HG03108 (cell line): ENCODE results near the gene CROT.
A peak's percentile ranks its signal among the peaks of the same experiment; 100 is the strongest.

ENCODE experiments used
- ATAC-seq: cut with Tn5 transposase; IDR thresholded peaks from one replicate; pipeline ENCODE4 v1.9.1; 2021; ENCODE audit warnings: moderate library complexity; ENCODE audit not compliant: unreplicated experiment

Gene CROT

GRCh38 chr7:87341441-87341840 is 4.0 kb upstream of the CROT start:
- no peak for ATAC-seq

GRCh38 chr7:87342231-87342630 is 3.2 kb upstream of the CROT start:
- no peak for ATAC-seq

GRCh38 chr7:87344446-87344845 is 1.0 kb upstream of the CROT start:
- no peak for ATAC-seq

GRCh38 chr7:87345962-87346371 is 503 bp downstream of the CROT start:
- peak; percentile 1 for ATAC-seq

DNA sequence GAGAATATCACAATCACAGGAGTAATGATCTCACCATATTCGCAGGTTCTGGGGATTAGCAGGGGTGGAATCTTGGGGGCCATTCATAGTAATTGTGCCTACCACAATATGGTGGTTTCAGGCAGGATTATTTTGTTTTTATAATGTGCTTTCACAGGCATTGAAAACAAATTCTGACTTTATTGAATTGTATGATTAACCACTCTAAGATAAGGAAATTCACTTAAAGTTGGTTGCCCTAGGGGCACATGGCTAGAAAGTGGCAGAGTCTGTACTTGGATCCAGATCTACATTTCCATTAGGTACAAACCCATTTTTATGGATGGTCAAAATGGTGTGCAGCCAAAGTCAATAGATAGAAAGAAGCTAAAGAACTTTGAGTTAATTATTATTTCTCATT is 1.7 kb downstream of the CROT start:
- ATAC-seq = no peak

GRCh38 chr7:87347664-87348063 is 2.2 kb downstream of the CROT start:
- no peak for ATAC-seq

- ATAC-seq = no peak
Measured at GRCh38 chr7:87354749-87355148, 9.3 kb downstream of the CROT start.

- no peak for ATAC-seq
Measured at GRCh38 chr7:87356448-87356847, 11.0 kb downstream of the CROT start.

DNA sequence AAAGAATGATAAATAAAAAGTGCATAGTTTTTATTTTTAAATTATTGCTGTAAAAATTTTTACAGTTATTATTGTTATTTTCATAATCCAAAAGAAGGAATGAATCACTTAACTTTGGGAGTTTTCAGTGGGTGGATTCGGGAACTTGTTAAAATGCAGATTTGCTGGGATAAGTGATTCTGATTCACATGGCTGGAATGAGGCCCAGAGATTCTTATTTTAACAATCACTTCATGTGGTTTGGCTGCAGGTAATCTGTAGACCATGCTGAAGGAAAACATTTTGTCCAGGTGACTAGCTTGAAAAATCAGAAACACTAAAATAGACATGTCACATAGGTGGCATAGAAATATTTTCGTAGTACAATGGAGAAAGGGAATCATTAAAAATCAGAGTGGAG is 13.9 kb downstream of the CROT start:
- ATAC-seq = no peak

GRCh38 chr7:87361320-87361719 is 15.9 kb downstream of the CROT start:
- no peak for ATAC-seq

DNA sequence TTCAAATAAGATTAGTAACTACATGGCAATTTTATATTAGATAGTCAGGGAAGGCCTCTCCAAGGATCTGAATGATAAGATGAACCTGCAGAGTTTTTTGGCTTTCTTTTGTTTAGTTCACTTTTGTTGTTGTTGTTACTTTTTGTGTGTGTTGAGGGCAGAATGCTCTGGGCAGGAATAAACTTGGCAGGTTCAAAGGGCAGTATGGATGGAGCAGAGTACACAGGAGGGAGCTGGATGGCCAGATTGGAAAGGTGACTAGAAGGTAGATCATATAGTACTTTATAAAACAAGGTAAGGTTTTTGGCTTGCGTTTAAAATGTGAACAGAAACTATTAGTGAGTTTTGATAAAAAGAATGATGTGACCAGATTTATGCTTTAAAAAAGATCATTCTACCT is 17.9 kb downstream of the CROT start:
- ATAC-seq = no peak

- no peak for ATAC-seq
Measured at GRCh38 chr7:87364246-87364645, 18.8 kb downstream of the CROT start.

DNA sequence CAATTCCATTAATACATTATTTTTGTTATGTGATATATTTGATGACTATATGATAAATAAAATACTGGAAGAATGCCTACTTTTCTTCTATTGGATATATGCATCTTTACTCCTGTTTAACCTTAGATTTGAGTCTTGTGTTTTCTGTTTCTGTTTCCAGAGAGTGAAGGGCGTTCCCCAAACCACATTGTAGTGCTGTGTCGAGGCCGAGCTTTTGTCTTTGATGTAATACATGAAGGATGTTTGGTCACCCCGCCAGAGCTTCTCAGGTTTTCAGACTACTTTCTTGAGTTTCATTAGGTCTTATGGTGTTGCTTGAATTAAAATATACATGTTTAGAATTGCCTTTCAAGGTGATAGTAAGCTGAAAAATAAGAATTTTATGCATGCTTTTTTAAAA is 23.8 kb downstream of the CROT start:
- no peak for ATAC-seq

- ATAC-seq = no peak
Measured at GRCh38 chr7:87370660-87371180, 25.3 kb downstream of the CROT start.

DNA sequence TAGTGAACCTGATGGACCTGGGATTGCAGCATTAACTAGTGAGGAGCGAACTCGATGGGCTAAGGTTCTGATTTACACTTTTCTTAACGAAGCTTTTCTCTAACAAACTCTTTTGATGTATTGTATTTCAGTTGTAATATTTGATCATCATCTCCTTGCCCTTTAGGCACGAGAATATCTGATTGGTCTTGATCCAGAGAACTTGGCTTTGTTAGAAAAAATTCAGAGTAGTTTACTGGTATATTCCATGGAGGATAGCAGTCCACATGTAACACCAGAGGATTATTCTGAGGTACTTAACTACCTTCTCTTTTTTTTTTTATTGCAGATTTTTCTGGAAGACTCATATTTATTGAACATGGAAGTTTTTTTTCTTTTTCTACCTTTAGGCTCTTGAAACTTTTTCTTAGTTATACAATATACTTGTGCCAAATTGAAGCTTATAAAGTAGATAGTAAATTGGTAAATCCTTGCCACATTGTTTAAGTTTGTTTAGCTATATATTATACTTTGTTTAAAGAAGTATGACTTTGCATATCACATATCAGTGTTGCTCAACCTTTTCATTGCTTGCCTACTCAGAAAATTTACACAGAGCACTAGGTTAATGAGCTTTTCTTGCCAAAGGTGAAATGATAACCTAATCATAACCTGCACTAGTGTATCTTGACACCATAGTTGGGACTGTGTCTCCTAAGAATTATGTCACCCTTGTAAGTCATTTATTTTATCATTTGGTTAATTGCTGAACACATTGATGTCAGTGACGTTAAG is 30.4 kb downstream of the CROT start:
- ATAC-seq = no peak

GRCh38 chr7:87380905-87381304 is 35.4 kb downstream of the CROT start:
- ATAC-seq = no peak

DNA sequence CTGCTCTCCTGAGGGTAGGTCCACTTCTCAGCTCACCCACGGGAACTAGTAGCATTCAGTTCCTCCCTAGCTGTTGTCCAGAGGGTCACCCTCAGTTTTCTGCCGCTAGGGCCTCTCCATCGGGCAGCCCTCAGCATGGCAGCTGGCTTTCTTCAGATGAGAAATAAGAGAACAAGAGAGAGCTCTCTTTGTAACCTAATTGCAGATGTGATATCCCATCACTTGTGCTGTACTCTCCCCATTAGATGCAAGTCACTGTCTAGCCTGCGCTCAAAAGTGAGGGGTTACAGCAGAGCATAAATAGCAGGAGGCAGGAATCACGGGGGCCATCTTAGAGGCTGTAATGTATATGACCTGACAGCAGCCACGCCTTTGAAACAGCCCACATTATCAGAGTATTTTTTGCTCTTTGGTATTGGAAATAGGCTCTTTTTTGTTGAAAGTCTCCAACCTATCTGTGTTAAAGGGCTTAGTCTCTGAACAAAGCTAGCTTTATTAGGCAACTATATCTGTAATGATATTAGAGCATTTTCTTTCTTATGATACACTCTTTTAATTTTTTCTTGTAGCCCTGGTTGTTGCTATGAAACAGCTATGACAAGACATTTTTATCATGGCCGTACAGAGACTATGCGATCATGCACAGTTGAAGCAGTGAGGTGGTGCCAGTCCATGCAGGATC is 45.7 kb downstream of the CROT start:
- ATAC-seq = no peak

DNA sequence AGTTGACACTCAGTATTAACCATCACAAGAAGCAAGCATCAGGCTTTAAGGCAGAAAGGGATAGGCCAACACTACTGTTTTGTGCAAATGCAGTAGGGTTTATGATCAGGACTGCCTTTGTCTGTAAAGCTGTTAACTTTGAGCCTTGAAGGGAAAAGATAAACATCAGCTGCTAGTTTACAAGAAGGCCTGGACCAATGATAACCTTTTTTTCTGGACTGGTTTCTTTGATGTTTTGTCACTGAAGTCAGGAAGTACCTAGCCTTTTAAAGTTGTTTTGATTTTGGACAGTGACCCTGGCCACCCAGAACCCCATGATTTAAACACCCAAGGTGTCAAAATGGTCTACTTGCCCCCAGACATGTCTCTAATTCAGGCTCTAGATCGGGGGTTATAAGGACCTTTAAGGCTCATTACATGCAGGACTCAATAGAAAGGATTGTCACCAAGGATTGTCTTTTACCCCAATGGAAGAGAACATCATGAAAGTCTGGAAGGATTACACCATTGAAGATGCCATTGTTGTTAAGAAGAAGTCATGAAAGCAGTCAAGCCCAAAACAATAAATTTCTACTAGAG is 50.1 kb downstream of the CROT start:
- ATAC-seq = no peak

DNA sequence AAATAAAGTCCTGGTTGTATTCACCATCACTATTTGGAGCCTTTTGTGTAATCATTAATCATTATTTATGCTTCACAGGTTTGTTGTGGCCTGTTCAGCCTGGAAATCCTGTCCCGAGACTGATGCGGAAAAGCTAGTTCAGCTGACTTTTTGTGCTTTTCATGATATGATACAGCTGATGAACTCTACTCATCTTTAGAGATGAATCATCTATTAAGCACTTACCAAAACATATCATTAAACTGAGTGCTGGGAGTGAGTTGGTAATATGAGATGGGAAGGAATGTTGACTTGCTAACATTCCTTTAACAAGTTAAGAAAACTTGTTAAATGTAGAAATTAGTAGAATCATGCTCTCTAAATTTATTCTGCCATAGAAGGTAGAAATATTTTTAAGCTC is 53.0 kb downstream of the CROT start:
- ATAC-seq = no peak

- no peak for ATAC-seq
Measured at GRCh38 chr7:87404674-87405073, 59.2 kb downstream of the CROT start.

DNA sequence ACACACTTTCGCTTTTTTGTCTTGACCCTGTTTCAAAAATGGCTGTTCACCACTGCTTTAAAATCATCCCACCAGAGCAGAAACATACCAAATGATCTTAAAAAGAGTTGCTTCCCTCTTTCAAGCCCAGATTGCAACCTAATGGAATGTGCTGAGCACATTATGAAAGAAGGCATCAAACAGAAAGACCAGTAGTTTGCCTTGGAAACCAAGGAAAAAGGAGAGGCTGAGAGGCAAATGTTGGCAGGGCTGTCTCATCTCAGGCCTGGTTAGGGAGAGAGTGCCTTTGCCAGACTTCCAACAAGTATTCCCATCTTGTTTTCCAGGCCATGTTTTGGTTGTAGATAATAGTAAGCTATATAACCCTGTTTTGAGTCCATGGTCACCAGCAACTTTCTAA is 65.7 kb downstream of the CROT start:
- no peak for ATAC-seq

GRCh38 chr7:87413029-87413428 is 67.6 kb downstream of the CROT start:
- no peak for ATAC-seq
